Measurements from ENCODE around the gene SLC2A4. TPM values are rescaled to one million over a fixed set of nuclear protein-coding genes. Genes with fewer than 3 reads are reported as not detected.
A peak's percentile ranks its signal among the peaks of the same experiment; 100 is the strongest.
"Not testable (repeated sequence)": the region's sequence is repeated elsewhere in the genome, so short reads cannot be mapped to it uniquely, and the experiment has no call there.

The SLC2A4 gene
- polyA plus RNA-seq, 3 donors = 10.2 to 41.8 (median 31.4) TPM

GRCh38 chr17:7329374-7329996, 48.0 kb downstream of the SLC2A4 start:
- H3K27ac ChIP-seq (ENCODE audit: low read depth, low read length) = peak overlapping the region; percentile 40
- 0% methylated on average over 43 of the region's 43 CpGs for WGBS, 3 donors

GRCh38 chr17:7329997-7330637, 48.6 kb downstream of the SLC2A4 start:
- 0 to 3% (median 1%) methylated on average over 33 to 34 of the region's 34 CpGs for WGBS, 3 donors

GRCh38 chr17:7330638-7331015, 49.1 kb downstream of the SLC2A4 start:
- 61 to 66% (median 66%) methylated on average over 13 of the region's 13 CpGs for WGBS, 3 donors
- no peak overlapping the region for H3K27ac ChIP-seq (ENCODE audit: low read depth, low read length)

More at GRCh38 chr17:7329997-7330637, 48.6 kb downstream of the SLC2A4 start:
- H3K27ac ChIP-seq (ENCODE audit: low read depth, low read length) = peak overlapping the region; percentile 40

GRCh38 chr17:7332111-7332510, 50.6 kb downstream of the SLC2A4 start:
- 47 to 54% (median 50%) methylated on average over 7 of the region's 7 CpGs for WGBS, 3 donors
- H3K27ac ChIP-seq (ENCODE audit: low read depth, low read length) = no peak overlapping the region

GRCh38 chr17:7332600-7333069, 51.1 kb downstream of the SLC2A4 start:
- H3K27ac ChIP-seq (ENCODE audit: low read depth, low read length) = not testable (repeated sequence)

GRCh38 chr17:7334938-7335538, 53.5 kb downstream of the SLC2A4 start:
- 60 to 93% (median 83%) methylated on average over 3 of the region's 3 CpGs for WGBS, 3 donors
- no peak overlapping the region for H3K27ac ChIP-seq (ENCODE audit: low read depth, low read length)

More at GRCh38 chr17:7332600-7333069, 51.1 kb downstream of the SLC2A4 start:
- WGBS, 3 donors = 35 to 56% (median 40%) methylated on average over 14 of the region's 14 CpGs

GRCh38 chr17:7335765-7336164, 54.2 kb downstream of the SLC2A4 start:
- 79 to 86% (median 80%) methylated on average over 13 of the region's 13 CpGs for WGBS, 3 donors
- not testable (repeated sequence) for H3K27ac ChIP-seq (ENCODE audit: low read depth, low read length)

GRCh38 chr17:7336240-7337175, 55.0 kb downstream of the SLC2A4 start, which contains the start of gene ACAP1:
Gene ACAP1 (plus strand): TSS chr17:7336529. CDS start chr17:7336735, 206 bp downstream.
- no peak within 1 kb of the TSS for H3K27ac ChIP-seq (ENCODE audit: low read depth, low read length)
- WGBS, 3 donors = 28 to 42% (median 33%) methylated on average over 16 to 17 of the region's 17 CpGs

- H3K27ac ChIP-seq (ENCODE audit: low read depth, low read length) = not testable (repeated sequence)
- WGBS, 3 donors = 47 to 63% (median 57%) methylated on average over 7 of the region's 7 CpGs
Observed at GRCh38 chr17:7337600-7337999, 56.1 kb downstream of the SLC2A4 start.

Other genes with a start within 250 kb of the SLC2A4 start
- gene SLC16A13, start 245.7 kb upstream of the SLC2A4 start, polyA plus RNA-seq = 1 to 10 TPM in 2 of 3 donors, under 1 TPM in 1; 0.89 to 2.4 (median 1.8) TPM
- gene SLC16A11, start 237.6 kb upstream of the SLC2A4 start, polyA plus RNA-seq = 1 to 10 TPM; 2.2 to 9.7 (median 2.5) TPM
- 10 to 100 TPM in 1 of 3 donors, 1 to 10 TPM in 2; 1.3 to 16.1 (median 8.8) TPM for gene CLEC10A, start 201.5 kb upstream of the SLC2A4 start, polyA plus RNA-seq
- 1 to 10 TPM in 2 of 3 donors, under 1 TPM in 1; 0.37 to 4.3 (median 1.9) TPM for gene ASGR2, start 166.9 kb upstream of the SLC2A4 start, polyA plus RNA-seq
- 1 to 10 TPM; 1.0 to 3.4 (median 2.5) TPM for gene ASGR1, start 102.3 kb upstream of the SLC2A4 start, polyA plus RNA-seq
- 10 to 100 TPM in 1 of 3 donors, 1 to 10 TPM in 2; 3.3 to 26.3 (median 5.5) TPM for gene DLG4, start 61.9 kb upstream of the SLC2A4 start, polyA plus RNA-seq
- 100 to 1,000 TPM; 563 to 988 (median 674) TPM for gene ACADVL, start 61.8 kb upstream of the SLC2A4 start, polyA plus RNA-seq
- gene DVL2, start 47.2 kb upstream of the SLC2A4 start, polyA plus RNA-seq = 10 to 100 TPM in 2 of 3 donors, 1 to 10 TPM in 1; 9.9 to 31.3 (median 17.2) TPM
- 10 to 100 TPM; 11.5 to 29.4 (median 24.4) TPM for gene PHF23, start 42.3 kb upstream of the SLC2A4 start, polyA plus RNA-seq
- gene GABARAP, start 39.3 kb upstream of the SLC2A4 start, polyA plus RNA-seq = 1,000 to 10,000 TPM in 1 of 3 donors, 100 to 1,000 TPM in 2; 485 to 1,093 (median 668) TPM
- 10 to 100 TPM; 53.1 to 94.1 (median 91.8) TPM for gene CTDNEP1, start 30.0 kb upstream of the SLC2A4 start, polyA plus RNA-seq
- gene ELP5, start 29.5 kb upstream of the SLC2A4 start, polyA plus RNA-seq = 10 to 100 TPM; 19.0 to 64.1 (median 40.3) TPM
- 10 to 100 TPM in 1 of 3 donors, 1 to 10 TPM in 2; 4.8 to 88.9 (median 6.7) TPM for gene CLDN7, start 19.2 kb upstream of the SLC2A4 start, polyA plus RNA-seq
- 1 to 10 TPM in 2 of 3 donors, under 1 TPM in 1; 0.95 to 6.0 (median 2.2) TPM for gene YBX2, start 12.9 kb downstream of the SLC2A4 start, polyA plus RNA-seq
- gene EIF5A, start 25.9 kb downstream of the SLC2A4 start, polyA plus RNA-seq = 100 to 1,000 TPM; 204 to 587 (median 428) TPM
- gene GPS2, start 33.6 kb downstream of the SLC2A4 start, polyA plus RNA-seq = 10 to 100 TPM; 40.1 to 55.5 (median 47.5) TPM
- gene NEURL4, start 47.6 kb downstream of the SLC2A4 start, polyA plus RNA-seq = 10 to 100 TPM; 11.8 to 25.2 (median 17.9) TPM
- 10 to 100 TPM in 1 of 3 donors, 1 to 10 TPM in 2; 4.0 to 12.7 (median 5.2) TPM for gene ACAP1, start 54.8 kb downstream of the SLC2A4 start, polyA plus RNA-seq
- gene KCTD11, start 70.4 kb downstream of the SLC2A4 start, polyA plus RNA-seq = 10 to 100 TPM in 1 of 3 donors, 1 to 10 TPM in 2; 6.3 to 11.2 (median 9.9) TPM
- not detected for gene TMEM95, start 73.4 kb downstream of the SLC2A4 start, polyA plus RNA-seq
- 1 to 10 TPM; 2.1 to 8.0 (median 5.5) TPM for gene TNK1, start 99.4 kb downstream of the SLC2A4 start, polyA plus RNA-seq
- 10 to 100 TPM; 15.1 to 48.2 (median 42.3) TPM for gene PLSCR3, start 112.8 kb downstream of the SLC2A4 start, polyA plus RNA-seq
- gene TMEM256, start 122.4 kb downstream of the SLC2A4 start, polyA plus RNA-seq = 100 to 1,000 TPM in 2 of 3 donors, 10 to 100 TPM in 1; 86.0 to 252 (median 173) TPM
- gene NLGN2, start 126.1 kb downstream of the SLC2A4 start, polyA plus RNA-seq = 10 to 100 TPM in 2 of 3 donors, 1 to 10 TPM in 1; 2.9 to 11.4 (median 10.5) TPM
- not detected for gene SPEM1, start 138.6 kb downstream of the SLC2A4 start, polyA plus RNA-seq
- not detected for gene SPEM2, start 143.9 kb downstream of the SLC2A4 start, polyA plus RNA-seq
- not detected for gene SPEM3, start 147.1 kb downstream of the SLC2A4 start, polyA plus RNA-seq
- 1 to 10 TPM in 2 of 3 donors, under 1 TPM in 1; 0.79 to 5.2 (median 1.9) TPM for gene TMEM102, start 153.7 kb downstream of the SLC2A4 start, polyA plus RNA-seq
- 1 to 10 TPM in 1 of 3 donors, under 1 TPM in 2; 0.28 to 4.6 (median 0.86) TPM for gene FGF11, start 157.8 kb downstream of the SLC2A4 start, polyA plus RNA-seq
- gene CHRNB1, start 163.3 kb downstream of the SLC2A4 start, polyA plus RNA-seq = 10 to 100 TPM in 2 of 3 donors, 1 to 10 TPM in 1; 5.0 to 14.2 (median 12.7) TPM
- 10 to 100 TPM; 17.4 to 45.0 (median 32.9) TPM for gene ZBTB4, start 197.9 kb downstream of the SLC2A4 start, polyA plus RNA-seq
- gene SLC35G6, start 199.7 kb downstream of the SLC2A4 start, polyA plus RNA-seq = not detected
- gene POLR2A, start 202.6 kb downstream of the SLC2A4 start, polyA plus RNA-seq = 10 to 100 TPM; 20.9 to 35.4 (median 24.6) TPM